H1 (cell line): ENCODE data around the gene MMP12.

ENCODE experiments used
- BRCA1 ChIP-seq: IDR thresholded peaks from 2 replicates; pipeline ENCODE4 v1.6.1; 2012; ENCODE audit warnings: low read depth, low read length, improper control_type of control experiment
- POLR2A ChIP-seq, 2 experiments: IDR thresholded peaks; 1 replicate in 1 of 2; 2 replicates in 1 of 2; pipeline ENCODE4 v1.6.1; 2011; ENCODE audit warnings: low read depth in 2 of 2, low read length in 2 of 2, mild to moderate bottlenecking in 2 of 2; ENCODE audit errors: control extremely low read depth in 1 of 2
- TF ChIP-seq, protein P1 (sequence below), 3 experiments: IDR thresholded peaks; 1 replicate in 2 of 3; 2 replicates in 1 of 3; pipeline versions ENCODE4 v1.5.1 to v1.6.1; 2011; ENCODE audit warnings: low read length in 3 of 3, mild to moderate bottlenecking in 3 of 3, inconsistent platforms in 2 of 3, low read depth in 1 of 3, moderate library complexity in 1 of 3; ENCODE audit not compliant: insufficient read depth in 1 of 3; ENCODE audit errors: control extremely low read depth in 1 of 3
- TF ChIP-seq, protein P2 (sequence below): IDR thresholded peaks from 2 replicates; pipeline ENCODE4 v1.6.1; 2011; ENCODE audit warnings: low read length, improper control_type of control experiment

GRCh38 chr11:102853055-102853454 is 21.7 kb downstream of the MMP12 start:
- TF ChIP-seq, protein P1, sequence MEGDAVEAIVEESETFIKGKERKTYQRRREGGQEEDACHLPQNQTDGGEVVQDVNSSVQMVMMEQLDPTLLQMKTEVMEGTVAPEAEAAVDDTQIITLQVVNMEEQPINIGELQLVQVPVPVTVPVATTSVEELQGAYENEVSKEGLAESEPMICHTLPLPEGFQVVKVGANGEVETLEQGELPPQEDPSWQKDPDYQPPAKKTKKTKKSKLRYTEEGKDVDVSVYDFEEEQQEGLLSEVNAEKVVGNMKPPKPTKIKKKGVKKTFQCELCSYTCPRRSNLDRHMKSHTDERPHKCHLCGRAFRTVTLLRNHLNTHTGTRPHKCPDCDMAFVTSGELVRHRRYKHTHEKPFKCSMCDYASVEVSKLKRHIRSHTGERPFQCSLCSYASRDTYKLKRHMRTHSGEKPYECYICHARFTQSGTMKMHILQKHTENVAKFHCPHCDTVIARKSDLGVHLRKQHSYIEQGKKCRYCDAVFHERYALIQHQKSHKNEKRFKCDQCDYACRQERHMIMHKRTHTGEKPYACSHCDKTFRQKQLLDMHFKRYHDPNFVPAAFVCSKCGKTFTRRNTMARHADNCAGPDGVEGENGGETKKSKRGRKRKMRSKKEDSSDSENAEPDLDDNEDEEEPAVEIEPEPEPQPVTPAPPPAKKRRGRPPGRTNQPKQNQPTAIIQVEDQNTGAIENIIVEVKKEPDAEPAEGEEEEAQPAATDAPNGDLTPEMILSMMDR (IDR thresholded peaks at IDR 0.05; ENCODE audit: control extremely low read depth in 1 of 3, insufficient read depth in 1 of 3, low read depth in 1 of 3, low read length in 3 of 3) = no peak
- no peak for TF ChIP-seq BRCA1
- TF ChIP-seq POLR2A (IDR thresholded peaks at IDR 0.05; ENCODE audit: control extremely low read depth in 1 of 2, low read depth in 2 of 2, low read length in 2 of 2) = no peak
- TF ChIP-seq, protein P2, sequence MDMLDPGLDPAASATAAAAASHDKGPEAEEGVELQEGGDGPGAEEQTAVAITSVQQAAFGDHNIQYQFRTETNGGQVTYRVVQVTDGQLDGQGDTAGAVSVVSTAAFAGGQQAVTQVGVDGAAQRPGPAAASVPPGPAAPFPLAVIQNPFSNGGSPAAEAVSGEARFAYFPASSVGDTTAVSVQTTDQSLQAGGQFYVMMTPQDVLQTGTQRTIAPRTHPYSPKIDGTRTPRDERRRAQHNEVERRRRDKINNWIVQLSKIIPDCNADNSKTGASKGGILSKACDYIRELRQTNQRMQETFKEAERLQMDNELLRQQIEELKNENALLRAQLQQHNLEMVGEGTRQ = no peak
